ENCODE measurements around the gene RAET1G.

DNA sequence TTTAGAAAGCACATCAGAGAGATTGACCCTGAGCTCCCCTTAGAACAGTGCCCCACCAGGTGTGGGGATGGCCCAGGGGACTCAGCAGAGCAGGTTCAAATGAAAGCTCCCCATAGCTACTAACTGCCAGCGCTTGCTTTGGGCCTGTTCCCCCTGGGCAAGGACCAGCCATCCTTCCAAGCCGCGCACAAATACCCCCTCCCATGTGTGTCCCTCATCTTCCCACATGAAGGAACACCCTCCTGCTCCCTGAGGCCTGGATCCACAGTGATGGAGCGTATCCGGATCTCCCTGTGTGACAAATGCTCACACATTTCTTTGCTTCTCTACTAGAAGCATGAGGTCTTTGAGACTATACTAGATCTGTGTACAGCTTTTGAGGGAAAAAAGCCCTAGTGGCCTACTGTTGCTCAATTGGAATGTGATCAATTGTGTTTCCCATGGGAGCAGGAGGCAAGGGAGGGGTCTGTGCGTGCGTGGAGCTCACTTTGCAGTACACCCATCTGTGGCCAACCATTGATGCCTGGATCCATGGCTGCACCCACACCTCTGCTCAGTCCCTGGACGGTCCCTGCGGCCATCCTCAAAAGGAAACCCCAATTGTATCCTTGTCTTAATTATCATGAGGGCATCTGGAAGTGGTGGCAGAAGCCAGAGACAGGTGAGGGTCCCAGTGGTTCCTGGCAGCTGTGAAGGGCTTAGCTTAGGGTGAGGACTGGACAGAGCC, 1.4 kb upstream of the RAET1G start:
- no peak for TF ChIP-seq POLR2A (IDR thresholded peaks at IDR 0.05)
- TF ChIP-seq, protein P1, sequence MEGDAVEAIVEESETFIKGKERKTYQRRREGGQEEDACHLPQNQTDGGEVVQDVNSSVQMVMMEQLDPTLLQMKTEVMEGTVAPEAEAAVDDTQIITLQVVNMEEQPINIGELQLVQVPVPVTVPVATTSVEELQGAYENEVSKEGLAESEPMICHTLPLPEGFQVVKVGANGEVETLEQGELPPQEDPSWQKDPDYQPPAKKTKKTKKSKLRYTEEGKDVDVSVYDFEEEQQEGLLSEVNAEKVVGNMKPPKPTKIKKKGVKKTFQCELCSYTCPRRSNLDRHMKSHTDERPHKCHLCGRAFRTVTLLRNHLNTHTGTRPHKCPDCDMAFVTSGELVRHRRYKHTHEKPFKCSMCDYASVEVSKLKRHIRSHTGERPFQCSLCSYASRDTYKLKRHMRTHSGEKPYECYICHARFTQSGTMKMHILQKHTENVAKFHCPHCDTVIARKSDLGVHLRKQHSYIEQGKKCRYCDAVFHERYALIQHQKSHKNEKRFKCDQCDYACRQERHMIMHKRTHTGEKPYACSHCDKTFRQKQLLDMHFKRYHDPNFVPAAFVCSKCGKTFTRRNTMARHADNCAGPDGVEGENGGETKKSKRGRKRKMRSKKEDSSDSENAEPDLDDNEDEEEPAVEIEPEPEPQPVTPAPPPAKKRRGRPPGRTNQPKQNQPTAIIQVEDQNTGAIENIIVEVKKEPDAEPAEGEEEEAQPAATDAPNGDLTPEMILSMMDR (IDR thresholded peaks at IDR 0.05) = no peak
